Neural cell (in vitro differentiated cells): ENCODE results near the gene DKK2.

ENCODE experiments used
- EP300 ChIP-seq: fragments of 450-650 bp; conservative IDR thresholded peaks from 2 replicates; pipeline ENCODE4 v1.6.1; 2014; ENCODE audit warnings: antibody characterized with exemption, mild to moderate bottlenecking, moderate library complexity; ENCODE audit not compliant: poor library complexity, severe bottlenecking
- EZH2 ChIP-seq: fragments of 200-600, 300-800 bp; shearing (Covaris generic), sonication (generic); IDR thresholded peaks from 2 replicates; pipeline ENCODE4 v1.6.1; 2014; ENCODE audit warnings: antibody characterized with exemption, low read length, borderline replicate concordance, mild to moderate bottlenecking; ENCODE audit not compliant: insufficient read depth, poor library complexity, severe bottlenecking
- MXI1 ChIP-seq: fragments of 450-650 bp; conservative IDR thresholded peaks from 2 replicates; pipeline ENCODE4 v1.6.1; 2014; ENCODE audit warnings: antibody characterized with exemption, mild to moderate bottlenecking; ENCODE audit not compliant: poor library complexity, severe bottlenecking
- POLR2AphosphoS5 ChIP-seq: IDR thresholded peaks from 2 replicates; pipeline ENCODE4 v1.6.1; 2012
- REST ChIP-seq: IDR thresholded peaks from 2 replicates; pipeline ENCODE4 v1.6.1; 2012; ENCODE audit warnings: borderline replicate concordance
- SMC3 ChIP-seq: fragments of 450-650 bp; conservative IDR thresholded peaks from 2 replicates; pipeline ENCODE4 v1.6.1; 2014; ENCODE audit warnings: antibody characterized with exemption, mild to moderate bottlenecking, moderate library complexity; ENCODE audit not compliant: poor library complexity
- TAF1 ChIP-seq: IDR thresholded peaks from 2 replicates; pipeline ENCODE4 v1.6.1; 2012; ENCODE audit warnings: low read depth
- TF ChIP-seq, protein P1 (sequence below): fragments of 450-650 bp; IDR thresholded peaks from 2 replicates; pipeline ENCODE4 v1.5.1; 2014; ENCODE audit warnings: antibody characterized with exemption, mild to moderate bottlenecking, moderate library complexity; ENCODE audit not compliant: poor library complexity, severe bottlenecking

GRCh38 chr4:107060388-107060787 lies 24.3 kb upstream of the DKK2 start:
- TF ChIP-seq, protein P1, sequence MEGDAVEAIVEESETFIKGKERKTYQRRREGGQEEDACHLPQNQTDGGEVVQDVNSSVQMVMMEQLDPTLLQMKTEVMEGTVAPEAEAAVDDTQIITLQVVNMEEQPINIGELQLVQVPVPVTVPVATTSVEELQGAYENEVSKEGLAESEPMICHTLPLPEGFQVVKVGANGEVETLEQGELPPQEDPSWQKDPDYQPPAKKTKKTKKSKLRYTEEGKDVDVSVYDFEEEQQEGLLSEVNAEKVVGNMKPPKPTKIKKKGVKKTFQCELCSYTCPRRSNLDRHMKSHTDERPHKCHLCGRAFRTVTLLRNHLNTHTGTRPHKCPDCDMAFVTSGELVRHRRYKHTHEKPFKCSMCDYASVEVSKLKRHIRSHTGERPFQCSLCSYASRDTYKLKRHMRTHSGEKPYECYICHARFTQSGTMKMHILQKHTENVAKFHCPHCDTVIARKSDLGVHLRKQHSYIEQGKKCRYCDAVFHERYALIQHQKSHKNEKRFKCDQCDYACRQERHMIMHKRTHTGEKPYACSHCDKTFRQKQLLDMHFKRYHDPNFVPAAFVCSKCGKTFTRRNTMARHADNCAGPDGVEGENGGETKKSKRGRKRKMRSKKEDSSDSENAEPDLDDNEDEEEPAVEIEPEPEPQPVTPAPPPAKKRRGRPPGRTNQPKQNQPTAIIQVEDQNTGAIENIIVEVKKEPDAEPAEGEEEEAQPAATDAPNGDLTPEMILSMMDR: no peak
- TF ChIP-seq POLR2AphosphoS5 (no peak), EP300 (no peak), REST (no peak), MXI1 (no peak), EZH2 (no peak), TAF1 (no peak), SMC3 (no peak)
